PFSK-1 (cell line): ENCODE data around the gene ABCD1.

ENCODE experiments used
- POLR2AphosphoS5 ChIP-seq: IDR thresholded peaks from 2 replicates; pipeline ENCODE4 v1.6.1; 2012; ENCODE audit warnings: low read depth, mild to moderate bottlenecking, control low read depth, low read length, moderate library complexity
- SIN3A ChIP-seq: IDR thresholded peaks from 2 replicates; pipeline ENCODE4 v1.6.1; 2012; ENCODE audit warnings: mild to moderate bottlenecking, low read length, moderate library complexity, borderline replicate concordance; ENCODE audit not compliant: insufficient read depth
- TF ChIP-seq, protein P1 (sequence below), 2 experiments: IDR thresholded peaks; 2 replicates each; pipeline versions ENCODE4 v1.6.1 to v1.8.0; 2011 to 2012; ENCODE audit warnings: low read depth in 2 of 2, low read length in 2 of 2, control low read depth in 1 of 2, inconsistent platforms in 1 of 2, mild to moderate bottlenecking in 1 of 2, moderate library complexity in 1 of 2; ENCODE audit not compliant: insufficient read depth in 1 of 2

DNA sequence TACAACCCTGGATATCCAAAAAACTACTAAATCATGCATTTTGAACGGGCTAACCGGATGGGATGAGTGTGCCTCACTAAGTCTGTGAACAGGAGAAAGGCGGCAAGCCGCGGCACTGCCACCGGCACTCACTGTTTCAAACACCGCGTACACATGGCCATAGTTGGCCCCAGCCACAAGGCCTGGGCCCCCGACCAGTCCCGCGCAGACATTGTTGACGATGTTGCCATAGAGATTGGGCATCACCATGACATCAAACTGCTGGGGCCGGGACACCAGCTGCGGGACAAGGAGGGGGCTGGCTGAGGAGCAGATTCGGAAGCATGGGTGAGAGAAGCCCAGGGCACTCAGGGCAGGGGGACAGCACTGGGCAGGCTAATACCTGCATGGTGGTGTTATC lies 62.0 kb downstream of the ABCD1 start:
- TF ChIP-seq, protein P1, sequence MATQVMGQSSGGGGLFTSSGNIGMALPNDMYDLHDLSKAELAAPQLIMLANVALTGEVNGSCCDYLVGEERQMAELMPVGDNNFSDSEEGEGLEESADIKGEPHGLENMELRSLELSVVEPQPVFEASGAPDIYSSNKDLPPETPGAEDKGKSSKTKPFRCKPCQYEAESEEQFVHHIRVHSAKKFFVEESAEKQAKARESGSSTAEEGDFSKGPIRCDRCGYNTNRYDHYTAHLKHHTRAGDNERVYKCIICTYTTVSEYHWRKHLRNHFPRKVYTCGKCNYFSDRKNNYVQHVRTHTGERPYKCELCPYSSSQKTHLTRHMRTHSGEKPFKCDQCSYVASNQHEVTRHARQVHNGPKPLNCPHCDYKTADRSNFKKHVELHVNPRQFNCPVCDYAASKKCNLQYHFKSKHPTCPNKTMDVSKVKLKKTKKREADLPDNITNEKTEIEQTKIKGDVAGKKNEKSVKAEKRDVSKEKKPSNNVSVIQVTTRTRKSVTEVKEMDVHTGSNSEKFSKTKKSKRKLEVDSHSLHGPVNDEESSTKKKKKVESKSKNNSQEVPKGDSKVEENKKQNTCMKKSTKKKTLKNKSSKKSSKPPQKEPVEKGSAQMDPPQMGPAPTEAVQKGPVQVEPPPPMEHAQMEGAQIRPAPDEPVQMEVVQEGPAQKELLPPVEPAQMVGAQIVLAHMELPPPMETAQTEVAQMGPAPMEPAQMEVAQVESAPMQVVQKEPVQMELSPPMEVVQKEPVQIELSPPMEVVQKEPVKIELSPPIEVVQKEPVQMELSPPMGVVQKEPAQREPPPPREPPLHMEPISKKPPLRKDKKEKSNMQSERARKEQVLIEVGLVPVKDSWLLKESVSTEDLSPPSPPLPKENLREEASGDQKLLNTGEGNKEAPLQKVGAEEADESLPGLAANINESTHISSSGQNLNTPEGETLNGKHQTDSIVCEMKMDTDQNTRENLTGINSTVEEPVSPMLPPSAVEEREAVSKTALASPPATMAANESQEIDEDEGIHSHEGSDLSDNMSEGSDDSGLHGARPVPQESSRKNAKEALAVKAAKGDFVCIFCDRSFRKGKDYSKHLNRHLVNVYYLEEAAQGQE (IDR thresholded peaks at IDR 0.05; ENCODE audit: insufficient read depth in 1 of 2, low read depth in 2 of 2, low read length in 2 of 2) = no peak
- TF ChIP-seq POLR2AphosphoS5 (no peak), SIN3A (no peak)
